ENCODE measurements around the gene LPP. TPM values are rescaled to one million over a fixed set of nuclear protein-coding genes. Genes with fewer than 3 reads are reported as not detected.

The LPP gene
- total and polyA plus RNA-seq, 9 of the 15 experiments (the other 6 are each of a cell fraction or from before 2014, with no cell fraction given), result 0.07 to 0.18 TPM; not detected in 7

- TF ChIP-seq TRIM25 (IDR thresholded peaks at IDR 0.05; ENCODE audit: borderline replicate concordance) (no peak), ATF4 (CRISPR knock-in tag; IDR thresholded peaks at IDR 0.05) (no peak), ZNF347 (CRISPR knock-in tag; IDR thresholded peaks at IDR 0.05; ENCODE audit: low read depth) (no peak), SAFB (IDR thresholded peaks at IDR 0.05; ENCODE audit: borderline replicate concordance, low read depth, low read length) (no peak)
These were observed 379.8 kb downstream of the LPP start (continued) for GRCh38 chr3:188533612-188534357.

GRCh38 chr3:188534633-188535032 is 380.7 kb downstream of the LPP start:
- intact Hi-C loops (cut with micrococcal nuclease), result no loop called here
- no peak overlapping the region for H3K4me3 ChIP-seq
- no peak overlapping the region for H3K4me2 ChIP-seq (ENCODE audit: insufficient read depth, low read length)
- no peaks in the 10 kb centered on the region for H4K20me1 ChIP-seq (replicated peaks; ENCODE audit: control insufficient read depth, insufficient read depth, low read length)
- DNase-seq (ENCODE audit: extremely low read depth in 1 of 4, low spot score in 3 of 4) (no peak), FAIRE-seq (no peak), ATAC-seq (no peak)
- no peak overlapping the region for H3K9ac ChIP-seq (ENCODE audit: insufficient read depth in 1 of 2, low read depth in 2 of 2, low read length in 2 of 2)
- no peaks in the 10 kb centered on the region for H3K27me3 ChIP-seq (ENCODE audit: control insufficient read depth in 2 of 2, insufficient read depth in 2 of 2, low read length in 2 of 2)
- H3K4me1 ChIP-seq (replicated peaks in 1 of 2; ENCODE audit: control insufficient read depth in 2 of 2, insufficient read depth in 2 of 2, low read length in 2 of 2), result no peaks in the 10 kb centered on the region
- ChIA-PET POLR2A (no interaction called here), CTCF (ENCODE audit: low intra/inter-chr PET ratio) (no interaction called here)
- H3K79me2 ChIP-seq (ENCODE audit: control insufficient read depth, insufficient read depth, low read length), result no peaks in the 10 kb centered on the region
- WGBS (ENCODE audit: insufficient coverage, low coverage, missing lambda C conversion rate), result 0% methylated on average over 1 of the region's 1 CpG
- BruUV-seq (replicated peaks), result no TSS peak
- H3K36me3 ChIP-seq (ENCODE audit: control insufficient read depth, insufficient read depth, low read length), result no peaks in the 10 kb centered on the region
- no peak overlapping the region for H2AFZ ChIP-seq (ENCODE audit: low read depth, low read length)
- in situ Hi-C loops (cut with MboI), result no loop called here
- no peak overlapping the region for H3K27ac ChIP-seq (ENCODE audit: extremely low read depth, low read depth, low read length)
- H3K9me1 ChIP-seq (ENCODE audit: control insufficient read depth, insufficient read depth, low read length), result no peaks in the 10 kb centered on the region
- H3K9me3 ChIP-seq (replicated peaks; ENCODE audit: control insufficient read depth, insufficient read depth, low read depth, low read length), result no peaks in the 10 kb centered on the region; the same call in 1 of the 2 replicates
- no peak for TF ChIP-seq ZNF75A (CRISPR knock-in tag; IDR thresholded peaks at IDR 0.05)
- TF ChIP-seq HDAC3 (IDR thresholded peaks at IDR 0.05; ENCODE audit: borderline replicate concordance, partially characterized antibody), result no peak
- TF ChIP-seq KDM1A (IDR thresholded peaks at IDR 0.05), result no peak
- no peak for TF ChIP-seq ID3 (CRISPR knock-in tag; IDR thresholded peaks at IDR 0.05)
- TF ChIP-seq ID3 (tag; IDR thresholded peaks at IDR 0.05), result no peak
- no peak for TF ChIP-seq SMAD1 (IDR thresholded peaks at IDR 0.05; ENCODE audit: low read depth, low read length, partially characterized antibody)
- no peak for TF ChIP-seq ZNF507 (tag; conservative IDR thresholded peaks at IDR 0.05)
- TF ChIP-seq SRF (CRISPR knock-in tag; IDR thresholded peaks at IDR 0.05), result no peak
- TF ChIP-seq GTF3C2 (IDR thresholded peaks at IDR 0.05; ENCODE audit: borderline replicate concordance, extremely low read depth, insufficient read length), result no peak
- no peak for TF ChIP-seq TAF1 (IDR thresholded peaks at IDR 0.05; ENCODE audit: control insufficient read depth, extremely low read depth, insufficient read depth, low read length, severe bottlenecking)
- no peak for TF ChIP-seq ZNF717 (CRISPR knock-in tag; IDR thresholded peaks at IDR 0.05)

Measured in K562 (cell line).